H1 (cell line): ENCODE data around the gene GRIK4. TPM values are rescaled to one million over a fixed set of nuclear protein-coding genes. Genes with fewer than 3 reads are reported as not detected.

ENCODE experiments used
- polyA plus RNA-seq, 7 experiments: library from polyadenylated mRNA; depleted of rRNA in 3 of 7; stranded (reverse) in 5 of 7; unstranded in 2 of 7; fragments of >200 nt in 5 of 7; fragments of 200-250 nt in 2 of 7; gene quantifications; 1 replicate in 5 of 7; 2 replicates in 1 of 7; 4 replicates in 1 of 7; pipeline versions ENCODE4 v1.2.1 to v1.2.3, GENCODE V29; 2011 to 2013; ENCODE audit warnings: missing spikeins in 2 of 7, mixed read lengths in 2 of 7
- total RNA-seq: library from RNA; stranded (reverse); fragmentation: NEBNext Ultra II Directional; extraction: Animal tissue kit (Norgen Biotek cat#: 25700); gene quantifications from 2 replicates; pipeline ENCODE4 v1.2.1, GENCODE V29; 2021
- TF ChIP-seq, protein P1 (sequence below): IDR thresholded peaks from 2 replicates; pipeline ENCODE4 v1.6.1; 2012; ENCODE audit warnings: low read length, inconsistent platforms

The GRIK4 gene
- total and polyA plus RNA-seq, 2 of the 8 experiments (the other 6 are each of a cell fraction or from before 2014, with no cell fraction given): 1.2 to 2.9 TPM

DNA sequence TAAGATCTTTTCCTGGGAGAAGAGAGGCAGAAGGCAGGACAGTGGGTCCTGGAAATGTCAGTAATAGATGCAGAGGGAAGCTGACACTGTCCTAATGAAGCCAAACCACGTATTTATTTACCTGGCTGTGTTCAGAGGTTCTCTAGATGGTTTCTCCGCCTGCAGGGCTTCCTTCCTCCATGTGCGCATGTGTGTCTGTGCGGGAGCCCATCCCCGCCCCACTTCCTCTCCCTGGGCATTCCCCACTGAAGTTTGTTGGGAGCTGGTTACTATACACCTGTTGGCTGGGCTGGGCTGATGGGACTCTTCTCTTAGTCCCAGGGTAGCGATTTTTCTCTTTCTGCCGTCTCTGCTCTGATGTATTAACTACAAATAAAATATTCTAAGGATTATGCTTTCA lies 307.5 kb downstream of the GRIK4 start (continued):
- TF ChIP-seq, protein P1, sequence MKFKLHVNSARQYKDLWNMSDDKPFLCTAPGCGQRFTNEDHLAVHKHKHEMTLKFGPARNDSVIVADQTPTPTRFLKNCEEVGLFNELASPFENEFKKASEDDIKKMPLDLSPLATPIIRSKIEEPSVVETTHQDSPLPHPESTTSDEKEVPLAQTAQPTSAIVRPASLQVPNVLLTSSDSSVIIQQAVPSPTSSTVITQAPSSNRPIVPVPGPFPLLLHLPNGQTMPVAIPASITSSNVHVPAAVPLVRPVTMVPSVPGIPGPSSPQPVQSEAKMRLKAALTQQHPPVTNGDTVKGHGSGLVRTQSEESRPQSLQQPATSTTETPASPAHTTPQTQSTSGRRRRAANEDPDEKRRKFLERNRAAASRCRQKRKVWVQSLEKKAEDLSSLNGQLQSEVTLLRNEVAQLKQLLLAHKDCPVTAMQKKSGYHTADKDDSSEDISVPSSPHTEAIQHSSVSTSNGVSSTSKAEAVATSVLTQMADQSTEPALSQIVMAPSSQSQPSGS: no peak
- TF ChIP-seq, all 59 proteins: peak for 0
